ENCODE data around the gene KRTAP19-1. TPM values are rescaled to one million over a fixed set of nuclear protein-coding genes. Genes with fewer than 3 reads are reported as not detected.

Gene KRTAP19-1
- total RNA-seq, 1 experiment from 2014 or later = not detected

- POLR2A ChIA-PET = no interaction called here
- DNase-seq (ENCODE audit: unreplicated experiment) = no peak
- Mint-ChIP-seq H3K4me3 (ENCODE audit: unreplicated experiment) (no peak overlapping the region), H3K36me3 (ENCODE audit: insufficient read depth, unreplicated experiment) (no peaks in the 10 kb centered on the region), H3K27me3 (ENCODE audit: insufficient read depth, unreplicated experiment) (peaks cover 95% of the 10 kb centered on the region), H3K4me1 (ENCODE audit: insufficient read depth, unreplicated experiment) (no peaks in the 10 kb centered on the region), H3K27ac (ENCODE audit: low read depth, unreplicated experiment) (no peak overlapping the region), H3K9me3 (ENCODE audit: unreplicated experiment) (no peaks in the 10 kb centered on the region)
- no peak for TF ChIP-seq CTCF (IDR thresholded peaks at IDR 0.05; ENCODE audit: unreplicated experiment)
- CTCF ChIA-PET = no interaction called here
- no TSS peak for BruUV-seq (replicated peaks)
- intact Hi-C loops (cut with micrococcal nuclease) = no loop called here
Measured at GRCh38 chr21:30468900-30469714, 11.1 kb downstream of the KRTAP19-1 start.

GRCh38 chr21:30463713-30464112 is 16.5 kb downstream of the KRTAP19-1 start:
- Mint-ChIP-seq H3K4me1 (ENCODE audit: insufficient read depth, unreplicated experiment) (no peaks in the 10 kb centered on the region), H3K27me3 (ENCODE audit: insufficient read depth, unreplicated experiment) (peaks cover 68% of the 10 kb centered on the region), H3K36me3 (ENCODE audit: insufficient read depth, unreplicated experiment) (no peaks in the 10 kb centered on the region), H3K4me3 (ENCODE audit: unreplicated experiment) (no peak overlapping the region), H3K9me3 (ENCODE audit: unreplicated experiment) (no peaks in the 10 kb centered on the region), H3K27ac (ENCODE audit: low read depth, unreplicated experiment) (no peak overlapping the region)
- peak; percentile 29 for DNase-seq (ENCODE audit: unreplicated experiment)
- CTCF ChIA-PET = interaction anchor here (0.5 to 1.6 kb wide), 9 partner anchors 9 to 526 kb away, joined by 3 to 4 read pairs (median 3); no protein-coding TSS in a partner anchor
- POLR2A ChIA-PET = no interaction called here
- intact Hi-C loops (cut with micrococcal nuclease) = no loop called here
- no TSS peak for BruUV-seq (replicated peaks)
- peak; percentile 53 for TF ChIP-seq CTCF (IDR thresholded peaks at IDR 0.05; ENCODE audit: unreplicated experiment)

GRCh38 chr21:30448514-30448913 is 31.7 kb downstream of the KRTAP19-1 start:
- Mint-ChIP-seq H3K9me3 (ENCODE audit: unreplicated experiment) (no peaks in the 10 kb centered on the region), H3K4me1 (ENCODE audit: insufficient read depth, unreplicated experiment) (no peaks in the 10 kb centered on the region), H3K27me3 (ENCODE audit: insufficient read depth, unreplicated experiment) (peaks cover 23% of the 10 kb centered on the region), H3K4me3 (ENCODE audit: unreplicated experiment) (no peak overlapping the region), H3K36me3 (ENCODE audit: insufficient read depth, unreplicated experiment) (no peaks in the 10 kb centered on the region), H3K27ac (ENCODE audit: low read depth, unreplicated experiment) (no peak overlapping the region)
- intact Hi-C loops (cut with micrococcal nuclease) = no loop called here
- DNase-seq (ENCODE audit: unreplicated experiment) = no peak
- no TSS peak for BruUV-seq (replicated peaks)
- no peak for TF ChIP-seq CTCF (IDR thresholded peaks at IDR 0.05; ENCODE audit: unreplicated experiment)
- POLR2A ChIA-PET = interaction anchor here (0.7 kb wide), 1 partner anchor 25 kb away, joined by 4 read pairs; no protein-coding TSS in a partner anchor
- CTCF ChIA-PET = interaction anchor here (0.6 to 1.3 kb wide), 2 partner anchors 11 to 108 kb away, joined by 3 read pairs; no protein-coding TSS in a partner anchor

GRCh38 chr21:30447056-30447455 is 33.1 kb downstream of the KRTAP19-1 start:
- no peak for TF ChIP-seq CTCF (IDR thresholded peaks at IDR 0.05; ENCODE audit: unreplicated experiment)
- Mint-ChIP-seq H3K4me3 (ENCODE audit: unreplicated experiment) (no peak overlapping the region), H3K27me3 (ENCODE audit: insufficient read depth, unreplicated experiment) (peaks cover 23% of the 10 kb centered on the region), H3K9me3 (ENCODE audit: unreplicated experiment) (no peaks in the 10 kb centered on the region), H3K36me3 (ENCODE audit: insufficient read depth, unreplicated experiment) (no peaks in the 10 kb centered on the region), H3K4me1 (ENCODE audit: insufficient read depth, unreplicated experiment) (no peaks in the 10 kb centered on the region), H3K27ac (ENCODE audit: low read depth, unreplicated experiment) (no peak overlapping the region)
- CTCF ChIA-PET = no interaction called here
- no TSS peak for BruUV-seq (replicated peaks)
- intact Hi-C loops (cut with micrococcal nuclease) = no loop called here
- POLR2A ChIA-PET = no interaction called here
- DNase-seq (ENCODE audit: unreplicated experiment) = no peak

Measured in MCF 10A (cell line).